Thyroid gland (tissue), 4 donors: ENCODE measurements around the gene ITGAD.

ENCODE experiments used
- CTCF ChIP-seq, 6 experiments: fragments of 200-600 bp in 3 of 6; fragments of 450-650 bp in 3 of 6; sonication (generic) in 3 of 6; IDR thresholded peaks; one replicate each; pipeline ENCODE4 v1.5.1; 2016 to 2019; ENCODE audit warnings: antibody characterized with exemption in 6 of 6, mild to moderate bottlenecking in 2 of 6, inconsistent platforms in 1 of 6, moderate library complexity in 1 of 6
- POLR2A ChIP-seq, 2 donors: fragments of 450-650 bp; IDR thresholded peaks; one replicate each; pipeline ENCODE4 v1.6.1; 2017; ENCODE audit warnings: antibody characterized with exemption in 2 of 2, mild to moderate bottlenecking in 2 of 2, moderate library complexity in 1 of 2

- no peak for TF ChIP-seq POLR2A (IDR thresholded peaks at IDR 0.05)
- TF ChIP-seq CTCF (IDR thresholded peaks at IDR 0.05): no peak
These were observed 42.7 kb upstream of the ITGAD start for GRCh38 chr16:31350275-31351005.
